Sigmoid colon (tissue), 4 donors: Measurements from ENCODE around the gene TMPRSS11B.
"Not testable (repeated sequence)": the region's sequence is repeated elsewhere in the genome, so short reads cannot be mapped to it uniquely, and the experiment has no call there.

ENCODE experiments used
- CTCF ChIP-seq, 4 experiments: fragments of 450-650 bp in 3 of 4; fragments of 200-600 bp in 1 of 4; IDR thresholded peaks; one replicate each; pipeline ENCODE4 v1.5.1; 2016 to 2019; ENCODE audit warnings: antibody characterized with exemption in 4 of 4, mild to moderate bottlenecking in 3 of 4, moderate library complexity in 2 of 4
- EP300 ChIP-seq, 4 donors: sonication (generic); formaldehyde crosslinking; IDR thresholded peaks; one replicate each; pipeline ENCODE4 v1.6.1; 2017; ENCODE audit warnings: antibody characterized with exemption in 4 of 4
- POLR2A ChIP-seq, 2 donors: fragments of 450-650 bp; IDR thresholded peaks; one replicate each; pipeline ENCODE4 v1.6.1; 2016; ENCODE audit warnings: antibody characterized with exemption in 2 of 2, mild to moderate bottlenecking in 2 of 2, moderate library complexity in 2 of 2
- POLR2AphosphoS5 ChIP-seq, 4 donors: sonication (generic); formaldehyde crosslinking; IDR thresholded peaks; one replicate each; pipeline ENCODE4 v1.6.1; 2017; ENCODE audit warnings: antibody characterized with exemption in 4 of 4

GRCh38 chr4:68194305-68194704 is 51.2 kb downstream of the TMPRSS11B start:
- not testable (repeated sequence) for TF ChIP-seq CTCF, POLR2A, POLR2AphosphoS5, EP300 (IDR thresholded peaks at IDR 0.05)
